Measurements from ENCODE around the gene SFMBT2. TPM values are rescaled to one million over a fixed set of nuclear protein-coding genes. Genes with fewer than 3 reads are reported as not detected.

Gene SFMBT2
- total RNA-seq, 1 experiment from 2014 or later, result 0.02 TPM

DNA sequence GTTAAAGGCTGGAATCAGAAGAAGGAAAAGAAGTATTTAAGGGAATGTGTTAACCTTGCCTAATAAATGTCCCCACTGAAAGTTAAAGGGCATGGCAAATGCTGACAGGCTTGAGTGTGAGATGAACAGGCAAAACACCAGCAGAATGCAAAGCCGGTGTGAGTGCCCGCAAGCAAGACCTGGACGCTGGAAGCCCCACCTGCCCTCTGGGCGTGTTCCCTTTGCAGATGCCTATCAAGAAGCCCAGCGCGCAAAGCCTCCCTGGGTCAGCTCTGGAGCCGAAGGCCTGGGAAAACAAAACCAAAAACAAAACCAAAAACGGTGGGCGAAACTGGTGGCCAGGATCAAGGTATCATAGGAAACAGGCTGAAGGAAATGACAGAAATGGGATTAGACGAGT lies 200.3 kb downstream of the SFMBT2 start (continued):
- no peak for TF ChIP-seq YY1 (IDR thresholded peaks at IDR 0.05; ENCODE audit: extremely low read depth, insufficient replicate concordance, low read depth, low read length)
- TF ChIP-seq ZFX (IDR thresholded peaks at IDR 0.05), result no peak
- TF ChIP-seq ELF1 (IDR thresholded peaks at IDR 0.05; ENCODE audit: borderline replicate concordance, low read depth), result no peak
- no peak for TF ChIP-seq FOSL1 (IDR thresholded peaks at IDR 0.05; ENCODE audit: low read depth)
- no peak for TF ChIP-seq EZH2phosphoT487 (IDR thresholded peaks at IDR 0.05; ENCODE audit: borderline replicate concordance)
- no peak for TF ChIP-seq SP1 (IDR thresholded peaks at IDR 0.05; ENCODE audit: low read depth)
- TF ChIP-seq SRF (IDR thresholded peaks at IDR 0.05; ENCODE audit: low read depth), result no peak

DNA sequence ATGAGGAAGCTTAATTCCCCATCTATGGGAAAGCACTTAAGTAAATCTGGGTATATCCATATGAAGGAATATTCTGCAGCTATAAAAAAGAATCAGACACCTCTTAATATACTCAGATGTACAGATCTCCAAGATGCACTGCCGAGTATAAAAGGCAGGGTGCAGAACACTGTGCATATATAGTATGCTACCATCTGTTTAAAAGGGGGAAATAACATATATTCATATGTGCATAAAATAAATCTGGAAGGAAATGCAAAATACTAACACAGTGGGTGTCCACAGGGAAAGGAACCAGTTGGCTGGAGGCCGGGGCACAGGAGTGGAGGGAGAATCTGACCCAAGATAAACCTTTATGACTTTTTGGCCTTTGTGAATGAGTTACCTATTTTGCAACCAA lies 201.4 kb downstream of the SFMBT2 start:
- Histone ChIP-seq H4K20me1 (ENCODE audit: insufficient read depth) (no peaks in the 10 kb centered on the region), H3K4me2 (ENCODE audit: low read length) (no peak overlapping the region), H3K9ac (ENCODE audit: low read length) (no peak overlapping the region), H3K4me1 (ENCODE audit: control insufficient read depth in 1 of 2, insufficient read depth in 2 of 2, low read length in 2 of 2) (no peaks in the 10 kb centered on the region), H3K27me3 (ENCODE audit: insufficient read depth, low read length) (no peaks in the 10 kb centered on the region), H2AFZ (ENCODE audit: low read depth, low read length, poor library complexity, severe bottlenecking) (no peak overlapping the region), H3K79me2 (ENCODE audit: insufficient read depth, low read length) (no peaks in the 10 kb centered on the region), H3K9me2 (ENCODE audit: insufficient read depth) (no peaks in the 10 kb centered on the region), H3K4me3 (replicated peaks in 1 of 2; ENCODE audit: low read depth in 1 of 2, low read length in 2 of 2) (no peak overlapping the region), H3K36me3 (ENCODE audit: control insufficient read depth in 1 of 2, insufficient read depth in 2 of 2, low read length in 2 of 2) (no peaks in the 10 kb centered on the region), H3K27ac (ENCODE audit: low read depth, low read length) (no peak overlapping the region), H3K9me3 (ENCODE audit: control insufficient read depth in 1 of 2, insufficient read depth in 1 of 2, low read depth in 1 of 2, low read length in 2 of 2) (no peaks in the 10 kb centered on the region)
- TF ChIP-seq JUND (IDR thresholded peaks at IDR 0.05), result no peak
- POLR2A ChIA-PET, result no interaction called here
- RAD21 ChIA-PET (ENCODE audit: low non-redundant PET in 1 of 2, low total read pairs in 2 of 2, uncharacterized antibody in 2 of 2, unreplicated experiment in 2 of 2), result no interaction called here
- no peak for ATAC-seq
- no peak for DNase-seq (ENCODE audit: low read depth, low spot score)
- BruUV-seq (replicated peaks), result no TSS peak
- intact Hi-C loops (cut with micrococcal nuclease), result no loop called here
- CTCF ChIA-PET, result no interaction called here

DNA sequence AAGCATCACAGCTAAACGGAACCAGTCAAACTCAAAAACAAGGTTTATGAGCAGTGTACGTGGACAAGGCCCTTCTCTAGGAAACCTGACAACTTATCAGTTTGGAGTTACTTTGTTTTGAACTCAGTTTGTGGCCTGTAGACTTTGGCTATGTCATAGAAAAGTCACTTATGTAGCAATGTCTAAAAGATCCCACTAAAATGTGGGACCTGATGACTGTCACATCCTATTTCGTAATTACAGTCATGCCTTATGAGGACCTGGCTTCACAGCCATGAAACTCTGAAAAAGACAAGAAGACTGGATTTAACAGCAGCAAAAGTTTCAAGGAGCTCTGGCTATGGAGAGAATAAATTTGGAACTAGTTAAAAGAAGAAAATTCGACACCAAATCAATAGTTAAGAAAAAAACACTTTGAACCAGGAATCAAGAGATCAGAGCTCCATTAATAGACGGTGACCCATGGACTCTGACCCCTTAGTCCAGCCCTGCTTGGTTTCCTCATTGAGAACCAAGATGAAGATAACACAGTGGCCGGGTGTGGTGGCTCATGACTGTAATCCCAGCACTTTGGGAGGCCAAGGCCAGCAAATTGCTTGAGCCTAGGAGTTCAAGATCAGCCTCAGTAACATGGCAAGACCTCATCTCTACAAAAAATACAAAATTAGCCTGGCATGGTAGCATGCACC lies 204.3 kb downstream of the SFMBT2 start:
- H3K4me3 ChIP-seq (replicated peaks in 1 of 2; ENCODE audit: low read depth in 1 of 2, low read length in 2 of 2), result no peak overlapping the region
- H3K79me2 ChIP-seq (ENCODE audit: insufficient read depth, low read length), result no peaks in the 10 kb centered on the region
- intact Hi-C loops (cut with micrococcal nuclease), result no loop called here
- CTCF ChIA-PET, result no interaction called here
- no peaks in the 10 kb centered on the region for H3K9me3 ChIP-seq (ENCODE audit: control insufficient read depth in 1 of 2, insufficient read depth in 1 of 2, low read depth in 1 of 2, low read length in 2 of 2)
- TF ChIP-seq TCF7L2 (IDR thresholded peaks at IDR 0.05; ENCODE audit: borderline replicate concordance, extremely low read depth, insufficient read depth, insufficient read length) (no peak), RAD21 (IDR thresholded peaks at IDR 0.05; ENCODE audit: low read depth) (no peak), SIN3A (IDR thresholded peaks at IDR 0.05; ENCODE audit: low read depth) (no peak)
- TF ChIP-seq, protein P1, sequence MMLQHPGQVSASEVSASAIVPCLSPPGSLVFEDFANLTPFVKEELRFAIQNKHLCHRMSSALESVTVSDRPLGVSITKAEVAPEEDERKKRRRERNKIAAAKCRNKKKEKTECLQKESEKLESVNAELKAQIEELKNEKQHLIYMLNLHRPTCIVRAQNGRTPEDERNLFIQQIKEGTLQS (IDR thresholded peaks at IDR 0.05), result no peak
- TF ChIP-seq, protein P2, sequence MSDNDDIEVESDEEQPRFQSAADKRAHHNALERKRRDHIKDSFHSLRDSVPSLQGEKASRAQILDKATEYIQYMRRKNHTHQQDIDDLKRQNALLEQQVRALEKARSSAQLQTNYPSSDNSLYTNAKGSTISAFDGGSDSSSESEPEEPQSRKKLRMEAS (IDR thresholded peaks at IDR 0.05), result no peak
- H3K9ac ChIP-seq (ENCODE audit: low read length), result no peak overlapping the region
- BruUV-seq (replicated peaks), result no TSS peak
- H3K27ac ChIP-seq (ENCODE audit: low read depth, low read length), result no peak overlapping the region
- H3K9me2 ChIP-seq (ENCODE audit: insufficient read depth), result no peaks in the 10 kb centered on the region
- no peak for DNase-seq (ENCODE audit: low read depth, low spot score)
- H3K27me3 ChIP-seq (ENCODE audit: insufficient read depth, low read length), result 0 out of 2 replicates have a peak, but pooled peaks cover 5% of the 10 kb centered on the region
- RAD21 ChIA-PET (ENCODE audit: low non-redundant PET in 1 of 2, low total read pairs in 2 of 2, uncharacterized antibody in 2 of 2, unreplicated experiment in 2 of 2), result no interaction called here
- no peaks in the 10 kb centered on the region for H3K36me3 ChIP-seq (ENCODE audit: control insufficient read depth in 1 of 2, insufficient read depth in 2 of 2, low read length in 2 of 2)
- no peaks in the 10 kb centered on the region for H4K20me1 ChIP-seq (ENCODE audit: insufficient read depth)
- ATAC-seq, result no peak
- no peaks in the 10 kb centered on the region for H3K4me1 ChIP-seq (ENCODE audit: control insufficient read depth in 1 of 2, insufficient read depth in 2 of 2, low read length in 2 of 2)
- no peak overlapping the region for H2AFZ ChIP-seq (ENCODE audit: low read depth, low read length, poor library complexity, severe bottlenecking)
- POLR2A ChIA-PET, result no interaction called here
- no peak overlapping the region for H3K4me2 ChIP-seq (ENCODE audit: low read length)

Measured in HCT116 (cell line).